Measurements from ENCODE around the gene TNMD. TPM values are rescaled to one million over a fixed set of nuclear protein-coding genes. Genes with fewer than 3 reads are reported as not detected.
"Not testable (repeated sequence)": the region's sequence is repeated elsewhere in the genome, so short reads cannot be mapped to it uniquely, and the experiment has no call there.

Gene TNMD
- polyA plus RNA-seq (2013, experiment 1 of 2; ENCODE audit: insufficient read length), result 8.1 TPM
- polyA plus RNA-seq (2013, experiment 2 of 2; ENCODE audit: insufficient read length), result 13.9 TPM

GRCh38 chrX:100584611-100585010 is at the start of gene TNMD:
TNMD (plus strand) TSS chrX:100584936; CDS start chrX:100585019, 83 bp downstream.
- peak; percentile 1 for DNase-seq

- not testable (repeated sequence) for DNase-seq
These were observed 19.2 kb upstream of the TNMD start for GRCh38 chrX:100565534-100565933.

GRCh38 chrX:100586747-100587146 is 2.0 kb downstream of the TNMD start:
- DNase-seq, result no peak

- no peak for DNase-seq
These were observed 3.1 kb downstream of the TNMD start for GRCh38 chrX:100587861-100588260.

GRCh38 chrX:100591256-100592051 is 6.7 kb downstream of the TNMD start:
- DNase-seq, result no peak

DNA sequence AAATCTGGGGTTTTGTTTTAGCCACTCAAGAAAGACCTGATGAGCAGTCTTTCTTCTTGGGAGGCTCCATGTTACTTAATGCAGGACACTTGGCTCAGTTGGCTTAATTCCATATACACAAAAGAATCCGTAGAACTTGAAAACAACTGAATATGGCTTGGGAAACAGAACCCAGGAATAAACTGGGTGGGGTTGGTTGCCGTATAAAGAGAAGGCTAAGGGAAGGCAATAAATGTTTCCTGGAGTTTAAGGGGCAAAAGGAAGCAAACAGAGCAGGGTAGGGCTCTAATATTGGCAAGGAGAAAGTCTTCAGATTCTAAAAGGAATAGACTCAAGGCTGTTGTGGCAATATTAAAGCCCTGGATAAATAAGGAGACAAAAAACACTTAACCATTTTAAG is 8.4 kb downstream of the TNMD start:
- no peak for DNase-seq

DNA sequence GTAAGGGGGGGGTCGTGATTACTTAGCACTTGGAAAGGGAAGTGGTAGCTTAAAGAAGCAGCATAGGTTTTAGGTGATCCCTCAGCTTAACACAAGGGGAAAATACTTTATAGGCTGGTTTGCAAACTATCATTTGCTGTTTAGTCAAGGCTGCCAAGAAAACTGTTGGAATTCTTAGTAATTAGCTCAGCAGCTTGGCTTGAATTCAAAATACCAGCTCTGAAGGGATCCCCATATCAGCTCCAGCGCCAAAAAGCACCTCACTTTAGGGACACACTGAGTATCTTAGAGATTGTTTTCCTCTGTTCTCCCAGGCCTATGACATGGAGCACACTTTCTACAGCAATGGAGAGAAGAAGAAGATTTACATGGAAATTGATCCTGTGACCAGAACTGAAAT is 8.8 kb downstream of the TNMD start:
- no peak for DNase-seq

DNA sequence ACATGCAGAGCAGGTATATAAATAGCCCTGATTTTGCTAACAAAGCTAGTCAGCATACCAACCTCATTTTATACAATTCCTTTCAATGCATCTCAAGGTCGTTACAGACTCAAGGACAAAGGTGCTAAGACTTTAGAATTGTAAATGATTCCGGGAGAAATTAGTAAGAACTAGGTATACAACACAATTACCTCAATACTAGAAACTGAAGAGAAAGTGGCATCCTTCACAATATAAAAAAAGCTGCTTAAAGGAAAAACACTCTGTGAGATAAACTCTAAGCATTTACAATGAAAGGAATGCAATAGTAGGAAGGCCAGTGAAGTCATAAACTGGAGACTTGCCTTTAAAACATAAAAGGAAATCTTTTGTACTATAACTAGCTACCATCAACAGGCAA is 11.9 kb downstream of the TNMD start:
- DNase-seq, result no peak

GRCh38 chrX:100599456-100599855 is 14.7 kb downstream of the TNMD start:
- DNase-seq, result no peak

- DNase-seq, result no peak
These were observed 15.6 kb downstream of the TNMD start for GRCh38 chrX:100600340-100600739.

DNA sequence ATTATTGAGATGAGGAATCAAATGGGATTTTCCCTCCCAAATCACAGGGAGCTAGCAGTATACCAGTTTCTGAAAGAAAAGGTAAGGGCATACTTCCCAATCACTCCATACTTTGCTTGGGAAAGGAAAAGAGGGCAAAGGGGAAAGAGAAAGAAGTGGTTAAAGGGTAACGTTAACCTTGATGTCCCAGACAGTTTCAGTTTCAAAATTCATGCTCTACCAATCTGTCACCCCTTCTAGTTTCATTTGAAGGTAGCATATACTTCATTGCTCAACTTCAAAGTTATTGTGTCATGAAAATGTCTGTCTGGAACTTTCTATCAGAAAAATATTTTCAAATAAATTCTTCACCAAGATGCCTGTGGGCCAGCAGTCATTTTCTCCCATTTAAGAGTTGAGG is 16.0 kb downstream of the TNMD start:
- DNase-seq, result no peak

GRCh38 chrX:100606753-100607152 is 22.0 kb downstream of the TNMD start:
- DNase-seq, result no peak

GRCh38 chrX:100609591-100609990 is 24.9 kb downstream of the TNMD start:
- DNase-seq, result no peak

DNA sequence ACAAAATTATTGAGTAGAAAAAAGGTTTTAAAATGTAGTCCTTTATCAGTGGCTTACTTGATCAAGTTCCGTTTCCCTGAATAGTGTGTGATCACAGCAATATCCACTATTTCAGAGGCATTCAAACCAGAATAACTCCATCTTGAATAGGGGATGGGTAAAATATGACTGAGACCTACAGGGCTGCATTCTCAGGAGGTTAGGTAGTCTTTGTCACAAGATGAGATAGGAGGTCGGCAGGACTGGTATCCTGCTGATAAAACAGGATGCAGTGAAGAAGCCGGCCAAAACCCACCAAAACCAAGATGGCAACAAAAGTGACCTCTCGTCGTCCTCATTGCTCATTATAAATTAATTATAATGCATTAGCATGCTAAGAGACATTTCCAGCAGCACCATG is 27.2 kb downstream of the TNMD start:
- no peak for DNase-seq

- peak; percentile 67 for DNase-seq
These were observed 30.3 kb downstream of the TNMD start for GRCh38 chrX:100615005-100615404.

DNA sequence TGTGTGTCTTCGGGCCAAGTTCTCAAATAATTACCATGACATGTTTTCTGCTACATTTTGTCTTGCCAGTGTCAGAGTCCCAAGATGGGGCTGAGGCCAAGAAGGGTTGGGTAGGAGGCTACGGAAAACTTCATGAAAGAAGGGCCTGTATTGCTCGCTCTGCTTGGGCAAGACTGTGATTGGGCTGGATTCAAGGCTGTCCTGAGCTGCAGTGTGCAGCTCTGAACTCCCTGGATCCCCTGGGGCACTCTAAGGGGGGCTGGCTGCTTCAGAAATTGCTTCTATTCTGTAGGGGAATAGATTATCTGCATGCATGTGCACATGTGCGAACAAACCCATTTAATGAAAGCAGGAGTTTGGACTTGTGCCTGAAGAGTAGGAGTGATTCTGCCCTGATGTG is 38.3 kb downstream of the TNMD start:
- DNase-seq, result no peak

GRCh38 chrX:100625985-100626491 is 41.3 kb downstream of the TNMD start:
- DNase-seq, result no peak

DNA sequence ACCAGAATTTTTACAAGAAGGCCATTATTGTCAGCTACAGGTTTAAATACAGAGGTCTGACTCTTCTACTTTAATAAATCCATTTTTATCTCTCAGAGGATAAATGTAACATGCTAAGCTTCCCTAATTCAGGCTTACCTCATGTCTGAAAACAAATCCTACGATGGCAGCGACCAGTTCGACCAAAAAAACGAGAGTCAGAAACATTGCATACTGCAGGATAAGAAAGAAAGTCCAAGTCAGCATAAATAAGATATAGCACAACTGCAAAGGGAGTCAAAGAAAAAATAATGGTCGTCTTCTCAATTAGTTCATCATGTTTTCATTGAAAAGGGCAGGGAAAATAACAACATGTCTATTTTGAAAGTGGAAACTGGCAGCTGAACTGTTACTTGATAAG is 50.3 kb downstream of the TNMD start:
- no peak for DNase-seq

GRCh38 chrX:100635989-100636320 is 51.2 kb downstream of the TNMD start:
- no peak for DNase-seq

GRCh38 chrX:100636321-100636991 is 51.7 kb downstream of the TNMD start, which contains the start of gene TSPAN6:
TSPAN6 (minus strand) TSS chrX:100636806; CDS start chrX:100636694, 112 bp downstream.
- peak; percentile 90 for DNase-seq

- no peak for DNase-seq
These were observed 57.6 kb downstream of the TNMD start for GRCh38 chrX:100642290-100642689.

- no peak for DNase-seq
These were observed 58.5 kb downstream of the TNMD start for GRCh38 chrX:100643212-100643611.

GRCh38 chrX:100643956-100644860 is 59.5 kb downstream of the TNMD start, which contains the start of gene SRPX2:
SRPX2 (plus strand) TSS chrX:100644199; CDS start chrX:100646323, 2,124 bp downstream.
- peak; percentile 90 for DNase-seq
